Measurements from ENCODE around the gene RPTOR.

Gene RPTOR

GRCh38 chr17:80892900-80893603 is 348.4 kb downstream of the RPTOR start:
- Histone ChIP-seq H3K27ac (ENCODE audit: insufficient read depth, low read length, poor library complexity, severe bottlenecking) (peak overlapping the region; percentile 89), H3K36me3 (ENCODE audit: control insufficient read depth, insufficient read depth, low read length) (peaks cover 18% of the 10 kb centered on the region), H3K9me3 (ENCODE audit: control insufficient read depth, low read length) (no peaks in the 10 kb centered on the region), H3K4me1 (ENCODE audit: control insufficient read depth, insufficient read depth, low read length, poor library complexity, severe bottlenecking) (peaks cover 45% of the 10 kb centered on the region), H3K27me3 (replicated peaks; ENCODE audit: control insufficient read depth, insufficient read depth, low read length, poor library complexity, severe bottlenecking) (no peaks in the 10 kb centered on the region), H3K4me3 (ENCODE audit: insufficient read depth, low read depth, low read length, poor library complexity, severe bottlenecking) (no peak overlapping the region)
- peak; percentile 23 to 60 (median 51) for DNase-seq

- Histone ChIP-seq H3K9me3 (ENCODE audit: control insufficient read depth, low read length) (no peaks in the 10 kb centered on the region), H3K27me3 (replicated peaks; ENCODE audit: control insufficient read depth, insufficient read depth, low read length, poor library complexity, severe bottlenecking) (no peaks in the 10 kb centered on the region), H3K27ac (ENCODE audit: insufficient read depth, low read length, poor library complexity, severe bottlenecking) (peak overlapping the region; percentile 89), H3K4me1 (ENCODE audit: control insufficient read depth, insufficient read depth, low read length, poor library complexity, severe bottlenecking) (peaks cover 45% of the 10 kb centered on the region), H3K36me3 (ENCODE audit: control insufficient read depth, insufficient read depth, low read length) (peaks cover 19% of the 10 kb centered on the region), H3K4me3 (ENCODE audit: insufficient read depth, low read depth, low read length, poor library complexity, severe bottlenecking) (no peak overlapping the region)
- no peak for DNase-seq
Observed at GRCh38 chr17:80893604-80894438, 349.2 kb downstream of the RPTOR start.

- DNase-seq, result no peak
- Histone ChIP-seq H3K27ac (ENCODE audit: insufficient read depth, low read length, poor library complexity, severe bottlenecking) (no peak overlapping the region), H3K36me3 (ENCODE audit: control insufficient read depth, insufficient read depth, low read length) (peaks cover 19% of the 10 kb centered on the region), H3K4me1 (ENCODE audit: control insufficient read depth, insufficient read depth, low read length, poor library complexity, severe bottlenecking) (peaks cover 41% of the 10 kb centered on the region), H3K4me3 (ENCODE audit: insufficient read depth, low read depth, low read length, poor library complexity, severe bottlenecking) (no peak overlapping the region), H3K9me3 (ENCODE audit: control insufficient read depth, low read length) (no peaks in the 10 kb centered on the region), H3K27me3 (replicated peaks; ENCODE audit: control insufficient read depth, insufficient read depth, low read length, poor library complexity, severe bottlenecking) (no peaks in the 10 kb centered on the region)
Observed at GRCh38 chr17:80894439-80894721, 349.7 kb downstream of the RPTOR start.

- peaks cover 19% of the 10 kb centered on the region for H3K36me3 ChIP-seq (ENCODE audit: control insufficient read depth, insufficient read depth, low read length)
- H3K4me1 ChIP-seq (ENCODE audit: control insufficient read depth, insufficient read depth, low read length, poor library complexity, severe bottlenecking), result peaks cover 39% of the 10 kb centered on the region
- no peak for DNase-seq
- no peaks in the 10 kb centered on the region for H3K27me3 ChIP-seq (replicated peaks; ENCODE audit: control insufficient read depth, insufficient read depth, low read length, poor library complexity, severe bottlenecking)
- no peak overlapping the region for H3K4me3 ChIP-seq (ENCODE audit: insufficient read depth, low read depth, low read length, poor library complexity, severe bottlenecking)
- no peak overlapping the region for H3K27ac ChIP-seq (ENCODE audit: insufficient read depth, low read length, poor library complexity, severe bottlenecking)
- H3K9me3 ChIP-seq (ENCODE audit: control insufficient read depth, low read length), result no peaks in the 10 kb centered on the region
Observed at GRCh38 chr17:80894726-80895125, 350.1 kb downstream of the RPTOR start.

GRCh38 chr17:80895366-80895765 is 350.7 kb downstream of the RPTOR start:
- Histone ChIP-seq H3K4me1 (ENCODE audit: control insufficient read depth, insufficient read depth, low read length, poor library complexity, severe bottlenecking) (peaks cover 33% of the 10 kb centered on the region), H3K27me3 (replicated peaks; ENCODE audit: control insufficient read depth, insufficient read depth, low read length, poor library complexity, severe bottlenecking) (no peaks in the 10 kb centered on the region), H3K4me3 (ENCODE audit: insufficient read depth, low read depth, low read length, poor library complexity, severe bottlenecking) (no peak overlapping the region), H3K27ac (ENCODE audit: insufficient read depth, low read length, poor library complexity, severe bottlenecking) (no peak overlapping the region), H3K36me3 (ENCODE audit: control insufficient read depth, insufficient read depth, low read length) (peaks cover 19% of the 10 kb centered on the region), H3K9me3 (ENCODE audit: control insufficient read depth, low read length) (no peaks in the 10 kb centered on the region)
- no peak for DNase-seq

- Histone ChIP-seq H3K4me1 (ENCODE audit: control insufficient read depth, insufficient read depth, low read length, poor library complexity, severe bottlenecking) (peaks cover under 1% of the 10 kb centered on the region), H3K9me3 (ENCODE audit: control insufficient read depth, low read length) (no peaks in the 10 kb centered on the region), H3K4me3 (ENCODE audit: insufficient read depth, low read depth, low read length, poor library complexity, severe bottlenecking) (no peak overlapping the region), H3K36me3 (ENCODE audit: control insufficient read depth, insufficient read depth, low read length) (peaks cover 20% of the 10 kb centered on the region), H3K27me3 (replicated peaks; ENCODE audit: control insufficient read depth, insufficient read depth, low read length, poor library complexity, severe bottlenecking) (no peaks in the 10 kb centered on the region), H3K27ac (ENCODE audit: insufficient read depth, low read length, poor library complexity, severe bottlenecking) (no peak overlapping the region)
- DNase-seq, result no peak
Observed at GRCh38 chr17:80898716-80899115, 354.1 kb downstream of the RPTOR start.

- Histone ChIP-seq H3K4me3 (ENCODE audit: insufficient read depth, low read depth, low read length, poor library complexity, severe bottlenecking) (no peak overlapping the region), H3K27me3 (replicated peaks; ENCODE audit: control insufficient read depth, insufficient read depth, low read length, poor library complexity, severe bottlenecking) (no peaks in the 10 kb centered on the region), H3K4me1 (ENCODE audit: control insufficient read depth, insufficient read depth, low read length, poor library complexity, severe bottlenecking) (no peaks in the 10 kb centered on the region), H3K27ac (ENCODE audit: insufficient read depth, low read length, poor library complexity, severe bottlenecking) (no peak overlapping the region), H3K9me3 (ENCODE audit: control insufficient read depth, low read length) (no peaks in the 10 kb centered on the region), H3K36me3 (ENCODE audit: control insufficient read depth, insufficient read depth, low read length) (peaks cover 18% of the 10 kb centered on the region)
- peak; percentile 48 to 69 (median 61) for DNase-seq
Observed at GRCh38 chr17:80899402-80900268, 355.0 kb downstream of the RPTOR start.

- Histone ChIP-seq H3K9me3 (ENCODE audit: control insufficient read depth, low read length) (no peaks in the 10 kb centered on the region), H3K27ac (ENCODE audit: insufficient read depth, low read length, poor library complexity, severe bottlenecking) (no peak overlapping the region), H3K4me3 (ENCODE audit: insufficient read depth, low read depth, low read length, poor library complexity, severe bottlenecking) (no peak overlapping the region), H3K27me3 (replicated peaks; ENCODE audit: control insufficient read depth, insufficient read depth, low read length, poor library complexity, severe bottlenecking) (no peaks in the 10 kb centered on the region), H3K36me3 (ENCODE audit: control insufficient read depth, insufficient read depth, low read length) (peaks cover 11% of the 10 kb centered on the region), H3K4me1 (ENCODE audit: control insufficient read depth, insufficient read depth, low read length, poor library complexity, severe bottlenecking) (no peaks in the 10 kb centered on the region)
- no peak for DNase-seq
Observed at GRCh38 chr17:80901319-80901718, 356.7 kb downstream of the RPTOR start.

GRCh38 chr17:80902197-80902962 is 357.7 kb downstream of the RPTOR start:
- DNase-seq, result no peak
- Histone ChIP-seq H3K27ac (ENCODE audit: insufficient read depth, low read length, poor library complexity, severe bottlenecking) (no peak overlapping the region), H3K27me3 (replicated peaks; ENCODE audit: control insufficient read depth, insufficient read depth, low read length, poor library complexity, severe bottlenecking) (no peaks in the 10 kb centered on the region), H3K9me3 (ENCODE audit: control insufficient read depth, low read length) (no peaks in the 10 kb centered on the region), H3K4me3 (ENCODE audit: insufficient read depth, low read depth, low read length, poor library complexity, severe bottlenecking) (no peak overlapping the region), H3K36me3 (ENCODE audit: control insufficient read depth, insufficient read depth, low read length) (peaks cover 18% of the 10 kb centered on the region), H3K4me1 (ENCODE audit: control insufficient read depth, insufficient read depth, low read length, poor library complexity, severe bottlenecking) (no peaks in the 10 kb centered on the region)

Data from effector memory CD4-positive, alpha-beta T cell (primary cell).